ENCODE results near the gene SUCO.
"Not testable (repeated sequence)": the region's sequence is repeated elsewhere in the genome, so short reads cannot be mapped to it uniquely, and the experiment has no call there.

The SUCO gene, protein sequence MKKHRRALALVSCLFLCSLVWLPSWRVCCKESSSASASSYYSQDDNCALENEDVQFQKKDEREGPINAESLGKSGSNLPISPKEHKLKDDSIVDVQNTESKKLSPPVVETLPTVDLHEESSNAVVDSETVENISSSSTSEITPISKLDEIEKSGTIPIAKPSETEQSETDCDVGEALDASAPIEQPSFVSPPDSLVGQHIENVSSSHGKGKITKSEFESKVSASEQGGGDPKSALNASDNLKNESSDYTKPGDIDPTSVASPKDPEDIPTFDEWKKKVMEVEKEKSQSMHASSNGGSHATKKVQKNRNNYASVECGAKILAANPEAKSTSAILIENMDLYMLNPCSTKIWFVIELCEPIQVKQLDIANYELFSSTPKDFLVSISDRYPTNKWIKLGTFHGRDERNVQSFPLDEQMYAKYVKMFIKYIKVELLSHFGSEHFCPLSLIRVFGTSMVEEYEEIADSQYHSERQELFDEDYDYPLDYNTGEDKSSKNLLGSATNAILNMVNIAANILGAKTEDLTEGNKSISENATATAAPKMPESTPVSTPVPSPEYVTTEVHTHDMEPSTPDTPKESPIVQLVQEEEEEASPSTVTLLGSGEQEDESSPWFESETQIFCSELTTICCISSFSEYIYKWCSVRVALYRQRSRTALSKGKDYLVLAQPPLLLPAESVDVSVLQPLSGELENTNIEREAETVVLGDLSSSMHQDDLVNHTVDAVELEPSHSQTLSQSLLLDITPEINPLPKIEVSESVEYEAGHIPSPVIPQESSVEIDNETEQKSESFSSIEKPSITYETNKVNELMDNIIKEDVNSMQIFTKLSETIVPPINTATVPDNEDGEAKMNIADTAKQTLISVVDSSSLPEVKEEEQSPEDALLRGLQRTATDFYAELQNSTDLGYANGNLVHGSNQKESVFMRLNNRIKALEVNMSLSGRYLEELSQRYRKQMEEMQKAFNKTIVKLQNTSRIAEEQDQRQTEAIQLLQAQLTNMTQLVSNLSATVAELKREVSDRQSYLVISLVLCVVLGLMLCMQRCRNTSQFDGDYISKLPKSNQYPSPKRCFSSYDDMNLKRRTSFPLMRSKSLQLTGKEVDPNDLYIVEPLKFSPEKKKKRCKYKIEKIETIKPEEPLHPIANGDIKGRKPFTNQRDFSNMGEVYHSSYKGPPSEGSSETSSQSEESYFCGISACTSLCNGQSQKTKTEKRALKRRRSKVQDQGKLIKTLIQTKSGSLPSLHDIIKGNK (N-terminal part only)

DNA sequence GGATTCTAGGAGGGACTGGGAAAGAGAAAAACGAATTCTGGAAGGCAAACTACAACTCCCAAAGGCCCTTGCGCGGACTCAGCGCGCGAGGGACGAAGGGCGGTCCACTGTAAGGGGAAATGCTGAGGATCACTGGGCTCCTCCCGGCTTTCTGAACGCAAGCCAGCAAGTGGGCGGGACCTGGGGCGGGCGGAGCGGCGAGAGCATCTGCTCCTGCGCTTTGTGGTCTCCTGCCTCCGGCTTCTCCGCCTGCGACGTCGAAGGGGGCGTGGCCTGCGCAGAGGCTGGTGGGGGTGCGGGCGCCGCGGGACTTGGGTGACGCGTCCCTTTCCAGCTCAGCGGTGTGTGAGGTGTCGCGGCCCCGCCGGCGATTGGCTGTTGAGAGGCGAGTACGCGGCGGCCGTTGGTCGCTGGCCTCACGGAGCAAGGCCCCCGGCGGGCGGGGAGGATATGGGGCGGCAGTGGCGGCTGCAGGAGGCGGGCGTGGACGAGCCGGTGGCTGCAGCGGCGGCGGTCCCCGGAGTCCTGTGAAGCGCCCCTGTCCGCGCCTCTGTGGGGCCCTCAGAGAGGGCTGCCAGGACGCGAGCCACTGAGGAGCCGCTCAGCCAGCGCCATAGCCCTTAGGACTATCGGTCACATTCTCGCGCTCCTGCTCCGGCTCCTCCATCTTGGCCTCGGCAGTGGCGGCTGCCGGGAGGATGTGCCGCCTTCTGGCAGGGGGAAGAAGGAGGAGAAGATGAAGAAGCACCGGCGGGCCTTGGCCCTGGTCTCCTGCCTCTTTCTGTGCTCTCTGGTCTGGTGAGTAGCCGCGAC is at the start of gene SUCO:
TSS of gene SUCO (plus strand) at position 451 of the 813 bp plus-strand sequence. CDS start at position 737, 286 bp downstream.
- peak; percentile 100 for DNase-seq

DNA sequence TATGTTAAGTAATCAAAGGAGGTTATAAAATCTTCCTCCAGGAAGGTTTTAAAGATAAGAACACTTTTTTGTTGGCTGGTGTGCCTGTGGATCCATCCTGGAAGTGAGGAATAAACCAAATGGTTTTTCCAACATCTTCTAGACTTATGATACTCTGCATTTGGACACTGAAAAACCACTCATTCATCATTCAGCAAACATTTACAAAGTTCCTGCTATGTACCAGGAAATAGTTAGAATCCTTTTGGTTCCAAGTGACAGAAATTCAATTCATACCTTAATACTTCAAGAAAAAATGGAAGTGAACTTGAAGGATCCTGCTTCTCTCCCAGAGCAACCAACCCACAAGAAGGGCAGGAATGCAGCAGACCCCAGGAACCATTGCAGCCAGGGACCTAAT is 49.5 kb upstream of the SUCO start:
- no peak for DNase-seq

DNA sequence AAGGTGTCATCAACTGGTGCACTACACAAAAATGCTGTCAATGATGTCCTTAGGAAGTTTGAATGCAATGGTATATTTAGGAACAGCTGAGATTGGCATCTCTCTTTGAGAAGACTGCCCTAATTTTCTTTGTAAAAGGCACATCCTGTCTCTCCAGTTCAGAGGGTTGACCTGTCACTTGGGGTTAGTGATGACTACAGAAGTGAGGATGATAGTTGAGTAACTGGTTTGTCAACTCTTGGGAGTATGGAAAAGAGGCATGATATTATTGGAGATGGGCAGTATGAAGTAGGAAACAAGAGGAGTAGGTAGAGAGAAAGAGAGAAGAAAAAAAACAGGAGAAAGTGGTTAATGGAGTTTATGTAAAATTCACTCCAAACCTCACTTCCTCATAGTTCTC is 48.7 kb upstream of the SUCO start:
- no peak for DNase-seq

DNA sequence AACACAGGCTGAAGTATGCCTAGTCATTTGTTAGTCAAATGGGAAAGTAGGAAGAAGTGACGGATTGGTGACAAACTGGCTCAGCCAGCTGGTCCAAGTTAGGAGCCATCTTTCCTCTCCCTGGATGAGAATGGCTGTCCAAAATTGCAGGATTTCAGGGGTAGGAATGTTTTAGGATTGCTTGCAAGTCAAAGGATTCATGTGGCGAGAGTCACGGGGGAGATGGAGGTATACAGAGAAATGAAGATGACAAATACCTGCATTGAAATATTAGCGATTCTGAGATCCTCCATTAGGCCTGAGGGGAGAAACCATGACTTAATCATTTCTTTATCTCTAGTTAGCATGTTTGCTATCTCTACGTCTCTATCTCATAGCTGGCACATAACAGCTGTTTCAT is 47.3 kb upstream of the SUCO start:
- no peak for DNase-seq

DNA sequence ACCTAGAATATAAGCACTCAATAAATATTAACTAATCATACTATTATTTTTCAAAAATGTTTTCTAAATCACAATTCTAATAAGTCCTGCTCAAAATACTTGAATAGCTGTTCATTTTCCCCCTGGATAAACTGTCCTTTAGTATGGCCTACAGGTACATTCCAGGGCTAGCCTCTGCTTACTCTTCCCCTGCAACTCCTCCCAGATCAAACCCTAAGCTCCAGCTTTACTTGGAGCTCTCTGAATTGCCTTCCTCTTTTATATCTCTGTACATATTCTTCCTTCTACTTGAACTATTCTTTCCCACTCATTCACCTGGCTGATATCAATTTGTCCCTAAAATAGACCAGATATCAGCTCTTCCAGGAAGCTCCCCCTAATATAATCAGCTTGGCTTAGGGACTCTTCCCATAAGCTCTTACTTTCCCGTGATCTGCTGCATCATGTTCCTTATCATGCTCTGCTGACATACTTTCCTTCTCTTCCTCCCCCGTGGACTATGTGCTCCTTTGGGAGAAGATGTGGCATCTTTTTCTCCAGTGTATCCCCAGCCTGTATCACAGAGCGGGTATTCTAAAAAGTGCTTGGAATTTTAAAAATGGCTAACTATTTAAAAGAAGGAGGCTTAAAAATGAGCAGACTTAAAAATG is 46.0 kb upstream of the SUCO start:
- no peak for DNase-seq

DNA sequence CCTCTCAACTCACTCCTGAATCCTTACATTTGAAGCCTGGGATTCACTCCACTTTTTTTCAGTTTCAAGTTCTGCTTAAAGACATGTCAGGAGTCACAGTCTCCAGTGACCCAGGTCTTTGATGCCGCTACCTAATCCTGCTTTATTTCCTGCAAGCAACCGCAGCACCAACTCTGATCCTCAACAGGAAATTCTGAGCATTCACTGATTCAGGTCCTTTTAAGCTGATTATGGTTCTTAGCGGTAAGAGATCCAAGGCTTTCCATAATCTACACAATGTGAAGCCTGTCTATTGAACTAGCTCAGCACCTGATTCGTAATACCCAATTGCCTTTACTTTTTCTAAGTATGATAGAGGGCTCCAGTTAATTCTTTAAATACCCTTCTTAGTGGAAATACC is 45.4 kb upstream of the SUCO start:
- peak; percentile 98 for DNase-seq

DNA sequence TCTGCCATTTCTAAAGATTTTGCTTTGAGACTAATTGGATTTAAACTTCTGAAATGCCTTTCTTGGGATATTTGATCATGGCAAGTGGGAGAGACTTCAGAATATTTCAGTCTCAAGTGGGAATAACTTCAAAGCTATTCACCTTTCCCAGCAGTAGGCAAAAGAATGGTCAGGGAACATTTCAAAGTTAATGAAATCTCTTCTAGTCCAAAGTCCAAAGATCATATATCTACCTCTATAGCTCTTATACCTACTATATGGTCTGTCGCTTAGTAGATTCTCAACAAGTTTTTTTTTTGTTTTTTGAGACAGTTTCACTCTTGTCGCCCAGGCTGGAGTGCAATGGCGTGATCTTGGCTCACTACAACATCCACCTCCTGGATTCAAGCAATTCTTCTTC is 44.6 kb upstream of the SUCO start:
- DNase-seq = no peak

DNA sequence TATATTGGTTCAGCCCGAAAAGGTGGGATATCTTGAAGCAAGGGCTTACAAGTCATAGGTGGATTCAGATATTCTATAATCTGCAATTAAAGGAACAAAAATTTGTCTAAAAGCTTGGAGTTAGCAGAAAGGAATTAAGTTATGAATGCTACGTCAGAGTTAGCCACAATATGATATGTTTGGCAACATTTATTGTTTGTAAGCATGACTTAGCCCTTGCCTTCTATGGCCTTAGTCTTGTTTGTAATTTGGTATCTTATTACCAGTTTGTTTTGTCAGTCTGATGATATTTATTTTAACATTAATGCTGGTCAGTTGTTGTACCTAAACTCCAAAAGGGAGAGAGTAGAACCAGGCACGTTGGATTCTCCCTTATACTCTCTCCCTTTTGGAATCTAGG is 43.1 kb upstream of the SUCO start:
- DNase-seq = no peak

DNA sequence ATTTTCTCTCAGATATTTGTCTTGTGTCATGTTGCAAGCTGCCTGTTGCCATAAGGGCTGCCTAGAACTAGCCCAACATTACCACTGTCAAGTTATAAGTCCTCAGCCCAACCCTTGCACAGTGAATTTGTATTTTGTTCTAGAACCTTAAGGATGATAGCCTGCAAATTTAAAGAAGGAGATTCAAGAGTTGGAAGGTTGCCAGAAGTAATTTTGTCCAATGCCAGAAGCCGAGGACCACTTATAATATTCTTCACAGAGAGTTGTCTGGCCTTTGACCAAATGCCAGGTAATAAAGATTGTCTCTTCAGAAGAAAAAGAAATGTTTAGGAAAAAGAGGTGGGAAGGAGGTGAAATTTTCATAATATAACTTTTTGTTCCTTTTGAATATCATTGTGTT is 40.5 kb upstream of the SUCO start:
- DNase-seq = no peak

DNA sequence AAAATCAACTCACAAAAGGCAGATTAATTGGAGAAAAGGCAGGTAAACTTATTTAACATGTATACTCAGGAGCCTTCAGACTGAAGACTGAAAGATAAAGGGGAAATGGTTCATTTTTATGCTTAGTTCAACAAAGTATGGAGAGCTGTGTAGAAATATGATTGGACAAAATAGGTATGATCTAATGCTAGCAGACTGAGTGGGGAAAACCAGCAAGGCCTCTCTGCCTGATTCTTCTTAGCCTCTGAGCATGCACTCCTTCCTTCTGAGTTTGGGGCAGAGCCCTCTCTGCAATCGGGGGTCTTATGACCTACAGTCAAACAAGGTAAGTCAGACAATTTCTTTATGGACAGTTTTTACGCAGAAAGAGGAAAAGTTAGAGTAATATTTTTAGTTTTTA is 38.8 kb upstream of the SUCO start:
- DNase-seq = no peak

DNA sequence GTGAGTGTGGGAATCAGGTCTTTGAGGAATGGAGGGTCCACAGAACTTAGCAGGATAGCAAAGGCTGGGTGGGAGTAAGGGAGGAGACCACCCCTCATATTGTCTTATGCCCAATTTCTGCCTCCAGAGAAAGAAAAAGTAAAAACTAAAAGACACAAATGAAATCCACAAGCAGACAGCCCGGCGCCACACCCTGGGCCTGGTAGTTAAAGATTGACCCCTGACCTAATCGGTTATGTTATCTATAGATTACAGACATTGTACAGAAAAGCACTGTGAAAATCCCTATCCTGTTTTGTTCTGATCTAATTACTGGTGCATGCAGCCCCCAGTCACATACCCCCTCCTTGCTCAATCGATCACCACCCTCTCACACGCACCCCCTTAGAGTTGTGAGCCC is 36.8 kb upstream of the SUCO start:
- not testable (repeated sequence) for DNase-seq

DNA sequence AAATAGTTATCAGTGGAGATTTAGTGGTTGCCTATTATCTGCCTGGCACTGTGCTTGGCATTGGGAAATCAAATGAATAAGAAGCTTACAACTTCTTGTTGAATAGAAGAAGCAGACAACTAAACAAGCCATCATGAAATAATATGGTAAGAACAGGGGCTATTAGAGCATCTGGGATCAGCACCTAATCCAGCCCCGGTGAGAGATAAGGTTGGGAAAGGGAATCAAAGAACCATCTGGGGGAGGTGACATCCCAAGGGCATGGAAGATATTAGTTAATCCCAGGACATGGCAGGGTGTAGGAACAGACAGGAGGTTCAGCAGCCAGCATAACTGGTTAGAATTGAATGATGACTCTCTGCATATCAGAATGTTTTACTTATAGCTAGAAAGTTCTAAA is 36.3 kb upstream of the SUCO start:
- DNase-seq = peak; percentile 81

DNA sequence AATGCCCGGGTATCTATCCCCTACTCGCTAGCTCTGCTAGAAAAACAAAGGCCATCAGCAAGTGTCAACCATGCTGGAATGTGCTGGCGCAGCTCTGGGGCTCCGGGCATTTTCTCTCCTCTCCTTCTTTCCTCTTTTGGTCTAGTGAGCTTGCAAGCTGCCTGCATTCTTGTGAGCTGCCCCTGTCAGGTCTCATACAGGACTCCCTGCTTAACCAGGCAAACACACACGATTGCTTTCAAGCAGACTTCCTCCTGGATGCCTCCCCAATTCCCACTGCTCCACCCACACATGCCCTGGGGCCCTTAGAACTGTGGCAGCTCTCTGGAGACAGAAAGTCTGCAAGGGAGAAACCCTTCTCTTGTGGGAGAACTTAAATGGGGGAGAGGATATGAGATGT is 35.7 kb upstream of the SUCO start:
- DNase-seq = no peak

DNA sequence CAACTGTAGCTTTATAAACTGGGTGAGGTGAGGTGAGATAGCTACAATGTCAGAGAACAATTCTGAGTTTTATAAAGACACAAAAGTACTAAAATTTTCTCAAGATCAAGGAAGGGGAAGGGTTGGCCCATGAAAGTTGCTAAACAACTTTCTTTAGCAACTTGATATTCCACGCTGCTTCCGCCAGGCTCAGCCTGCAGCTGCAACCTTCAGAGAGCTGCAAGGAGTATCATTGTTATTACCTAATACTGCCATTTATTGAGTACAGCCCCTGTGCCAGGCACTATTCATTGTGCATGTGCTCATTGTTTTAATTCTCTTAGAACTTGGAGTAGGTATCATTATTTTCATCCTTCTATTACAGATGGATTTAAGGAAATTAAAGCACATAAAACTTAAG is 34.1 kb upstream of the SUCO start:
- DNase-seq = no peak

DNA sequence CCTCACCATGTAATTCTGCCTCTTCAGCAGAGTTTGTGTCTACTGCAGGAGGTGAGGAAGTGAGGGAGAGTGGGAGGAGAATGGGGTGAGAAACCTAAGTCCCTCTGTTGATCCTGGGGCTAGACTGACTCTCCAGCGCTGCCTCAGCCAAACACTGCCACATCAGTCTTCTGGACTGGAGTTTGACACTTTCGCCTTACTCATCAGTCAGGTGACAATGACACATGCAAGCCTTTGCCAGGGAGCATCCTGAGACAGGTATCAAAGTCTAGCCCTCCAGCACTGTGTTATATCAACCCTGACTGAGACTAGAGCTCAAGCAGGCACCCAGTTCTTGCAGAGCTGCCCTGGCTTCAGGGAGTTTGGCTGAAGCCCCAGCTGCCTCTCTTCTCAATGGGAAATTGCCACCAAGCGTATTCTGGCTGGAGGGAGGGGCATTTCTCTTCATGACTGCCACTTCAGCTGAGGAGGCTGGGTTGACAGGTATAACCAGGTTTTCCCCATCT is 33.3 kb upstream of the SUCO start:
- DNase-seq = no peak

DNA sequence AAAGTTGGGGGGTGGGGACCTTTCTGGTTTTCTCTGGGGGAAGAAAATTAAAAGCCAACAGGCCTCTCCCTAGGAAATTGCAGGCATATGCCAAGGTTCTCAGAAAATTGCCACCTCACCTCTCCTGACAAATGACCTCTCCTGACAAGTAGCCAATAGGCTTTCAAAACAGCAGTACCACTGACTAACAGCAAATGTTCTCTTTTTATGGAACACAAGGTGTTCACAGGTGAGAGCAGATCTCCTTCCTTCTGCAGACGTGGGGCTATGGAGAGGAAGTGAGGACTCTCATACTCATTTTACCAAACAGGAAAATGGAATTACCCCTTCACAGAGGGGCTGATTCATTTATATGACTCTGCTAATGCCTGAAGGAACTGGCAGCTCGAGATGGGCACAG is 32.7 kb upstream of the SUCO start:
- DNase-seq = no peak

DNA sequence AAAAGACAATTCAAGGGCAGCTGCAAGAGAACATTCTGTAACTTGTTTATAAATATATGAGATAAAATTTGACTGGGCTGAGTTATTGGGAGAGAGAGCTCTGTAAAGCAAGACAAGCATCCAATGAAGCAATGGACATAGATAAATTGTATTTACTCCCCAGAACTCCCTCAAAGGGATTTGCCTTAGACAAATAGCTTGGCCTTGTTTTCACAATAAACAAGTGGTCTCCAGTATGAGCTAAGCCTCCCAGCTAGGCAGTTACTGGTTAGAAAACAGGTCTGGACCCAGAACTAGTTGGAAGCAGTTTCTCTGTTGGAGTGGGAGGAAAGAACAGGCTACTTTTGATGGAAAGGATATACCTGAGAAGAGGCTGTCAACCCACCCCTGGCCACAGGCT is 25.2 kb upstream of the SUCO start:
- no peak for DNase-seq

DNA sequence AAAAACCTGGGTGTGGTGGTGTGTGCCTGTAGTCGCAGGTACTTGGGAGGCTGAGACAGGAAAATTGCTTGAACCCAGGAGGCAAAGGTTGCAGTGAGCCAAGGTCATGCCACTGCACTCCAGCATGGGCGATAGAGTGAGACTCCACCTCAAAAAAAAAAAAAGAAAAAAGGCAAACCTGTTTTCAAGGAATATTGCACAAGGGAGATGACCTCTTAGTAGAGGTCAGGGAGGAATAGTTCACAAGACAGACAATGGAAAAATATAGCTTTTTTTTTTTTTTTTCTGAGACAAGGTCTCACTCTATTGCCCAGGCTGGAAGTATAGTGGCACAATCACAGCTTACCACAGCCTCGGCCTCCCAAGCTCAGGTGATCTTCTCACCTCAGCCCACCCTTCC is 22.5 kb upstream of the SUCO start:
- DNase-seq = no peak

DNA sequence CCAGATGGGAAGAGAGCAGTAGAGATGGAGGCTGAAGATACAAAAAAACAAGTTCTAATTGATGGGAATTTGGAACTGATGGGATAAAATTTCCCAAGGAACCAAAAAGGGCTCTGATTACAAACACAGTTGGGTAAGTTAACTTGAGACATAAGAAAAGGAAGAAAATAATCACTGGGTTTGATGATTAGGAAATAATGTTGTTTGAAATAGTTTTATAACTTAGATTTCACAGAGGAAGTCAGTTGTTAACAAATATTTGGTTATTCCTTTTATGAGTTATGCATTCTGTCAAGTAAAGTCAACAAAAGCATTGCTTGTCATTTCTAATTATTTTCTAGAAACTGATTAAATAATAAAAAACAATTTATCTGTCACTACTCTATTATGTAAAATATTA is 20.4 kb upstream of the SUCO start:
- no peak for DNase-seq

DNA sequence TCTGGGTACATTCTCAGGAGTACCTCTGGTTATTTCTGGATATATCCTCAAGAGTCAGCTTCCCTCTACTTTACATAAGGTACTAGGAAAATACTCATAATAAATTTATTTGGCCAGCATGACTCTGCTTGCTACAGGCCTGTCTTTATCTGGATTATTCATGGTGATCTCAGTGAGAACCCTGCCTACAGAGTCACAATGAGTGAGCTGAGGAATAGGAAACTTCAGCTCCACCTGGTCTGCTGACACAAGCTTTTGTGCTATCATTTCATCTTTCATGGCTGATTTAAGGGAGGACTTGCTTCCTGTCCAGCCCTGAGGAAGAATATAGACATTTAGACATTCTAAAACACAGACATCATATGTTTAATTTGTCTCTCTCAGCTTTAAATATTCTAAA is 19.5 kb upstream of the SUCO start:
- no peak for DNase-seq

DNA sequence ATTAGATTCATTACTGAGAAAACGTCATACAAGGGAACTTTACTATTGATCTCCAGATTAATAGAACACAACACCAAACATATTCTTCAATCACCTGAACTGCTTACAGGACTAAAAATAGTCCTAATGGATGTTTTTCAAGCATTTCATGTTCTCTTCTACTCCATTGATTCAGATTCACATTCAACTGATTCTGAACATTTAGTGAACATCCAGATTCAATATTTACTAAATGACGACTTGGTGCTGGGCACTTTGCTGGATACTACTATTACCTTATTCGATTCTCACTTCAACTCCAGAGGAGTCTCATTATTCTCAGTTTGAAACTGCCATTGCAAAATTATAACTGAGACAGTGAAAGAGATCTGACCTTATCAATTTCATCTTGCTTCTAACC is 18.8 kb upstream of the SUCO start:
- no peak for DNase-seq

DNA sequence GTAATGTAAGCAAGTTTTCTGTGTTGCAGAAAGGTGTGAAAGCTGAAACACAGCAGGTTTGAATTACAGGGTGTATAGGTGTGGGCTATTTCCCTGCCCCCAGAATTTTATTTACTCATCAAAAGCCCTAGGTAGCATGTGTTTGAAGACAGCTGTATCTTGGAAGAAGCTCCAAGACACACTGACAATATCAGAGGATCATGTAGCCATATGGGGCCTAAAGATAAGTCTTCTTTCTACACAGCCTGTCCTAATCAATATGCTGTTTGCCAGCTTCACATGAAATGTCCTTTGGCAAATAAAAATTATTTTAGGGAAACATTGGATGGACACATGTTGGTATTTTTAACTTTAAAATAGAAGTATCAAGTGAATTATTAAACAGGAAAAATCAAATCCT is 17.5 kb upstream of the SUCO start:
- DNase-seq = no peak
